Fibroblast of mammary gland (primary cell): ENCODE results near the gene OR2A7.
"Not testable (repeated sequence)": the region's sequence is repeated elsewhere in the genome, so short reads cannot be mapped to it uniquely, and the experiment has no call there.

Experiments
- DNase-seq: peaks from one replicate; pipeline ENCODE4 v3.0.0-alpha.2; 2010; ENCODE audit warnings: low read depth
- H3K4me3 ChIP-seq: 2 replicates; pipeline ENCODE4 v1.5.1; 2011; ENCODE audit warnings: low read depth, mild to moderate bottlenecking, low read length, moderate library complexity; ENCODE audit not compliant: control insufficient read depth
- CTCF ChIP-seq: conservative IDR thresholded peaks from 2 replicates; pipeline ENCODE4 v1.5.1; 2011; ENCODE audit warnings: low read depth, low read length, inconsistent platforms; ENCODE audit not compliant: control insufficient read depth, insufficient read depth

OR2A7 gene

GRCh38 chr7:144259067-144259466 lies 5.5 kb downstream of the OR2A7 start:
- H3K4me3 ChIP-seq, DNase-seq: not testable (repeated sequence)

- peak; percentile 51 for DNase-seq
- no peak overlapping the region for H3K4me3 ChIP-seq
- no peak for TF ChIP-seq CTCF
These were observed 8.5 kb downstream of the OR2A7 start for GRCh38 chr7:144256112-144256511.

GRCh38 chr7:144255471-144255897 lies 9.1 kb downstream of the OR2A7 start:
- TF ChIP-seq CTCF, result no peak
- DNase-seq, result no peak
- no peak overlapping the region for H3K4me3 ChIP-seq

- DNase-seq, H3K4me3 ChIP-seq: not testable (repeated sequence)
These were observed 12.3 kb downstream of the OR2A7 start for GRCh38 chr7:144252307-144252706.

- DNase-seq, H3K4me3 ChIP-seq: not testable (repeated sequence)
These were observed 16.8 kb downstream of the OR2A7 start for GRCh38 chr7:144247674-144248330.

GRCh38 chr7:144246967-144247366 lies 17.6 kb downstream of the OR2A7 start:
- DNase-seq, H3K4me3 ChIP-seq: not testable (repeated sequence)

- not testable (repeated sequence) for H3K4me3 ChIP-seq, DNase-seq
These were observed 19.2 kb downstream of the OR2A7 start for GRCh38 chr7:144245372-144245771.

GRCh38 chr7:144239365-144239764 lies 25.2 kb downstream of the OR2A7 start, which contains the start of gene OR2A42:
Gene OR2A42, minus strand, starts transcription at chr7:144239605. Its CDS starts 6,762 bp downstream, at chr7:144232843.
- H3K4me3 ChIP-seq, DNase-seq: not testable (repeated sequence)

- DNase-seq, H3K4me3 ChIP-seq: not testable (repeated sequence)
These were observed 26.0 kb downstream of the OR2A7 start for GRCh38 chr7:144238530-144239082.

GRCh38 chr7:144233039-144233438 lies 31.6 kb downstream of the OR2A7 start:
- H3K4me3 ChIP-seq, DNase-seq: not testable (repeated sequence)

- not testable (repeated sequence) for H3K4me3 ChIP-seq, DNase-seq
These were observed 33.6 kb downstream of the OR2A7 start for GRCh38 chr7:144231027-144231426.

- DNase-seq, H3K4me3 ChIP-seq: not testable (repeated sequence)
These were observed 35.8 kb downstream of the OR2A7 start for GRCh38 chr7:144228810-144229209.

GRCh38 chr7:144226866-144227265 lies 37.7 kb downstream of the OR2A7 start:
- not testable (repeated sequence) for DNase-seq, H3K4me3 ChIP-seq

- H3K4me3 ChIP-seq, DNase-seq: not testable (repeated sequence)
These were observed 40.9 kb downstream of the OR2A7 start for GRCh38 chr7:144223675-144224074.

- not testable (repeated sequence) for H3K4me3 ChIP-seq, DNase-seq
These were observed 44.1 kb downstream of the OR2A7 start for GRCh38 chr7:144220531-144220930.

- DNase-seq, H3K4me3 ChIP-seq: not testable (repeated sequence)
These were observed 45.4 kb downstream of the OR2A7 start for GRCh38 chr7:144219149-144219548.

GRCh38 chr7:144218581-144218980 lies 46.0 kb downstream of the OR2A7 start:
- not testable (repeated sequence) for DNase-seq, H3K4me3 ChIP-seq
